Keratinocyte (primary cell): Measurements from ENCODE around the gene RPA1. TPM values are rescaled to one million over a fixed set of nuclear protein-coding genes. Genes with fewer than 3 reads are reported as not detected.
"Not testable (repeated sequence)": the region's sequence is repeated elsewhere in the genome, so short reads cannot be mapped to it uniquely, and the experiment has no call there.

Source experiments
- DNase-seq: peaks from one replicate; pipeline ENCODE4 v3.0.0-alpha.2; 2011; ENCODE audit warnings: low read depth, missing footprints, low spot score
- FAIRE-seq: peaks from 2 replicates; lab custom pipeline; 2011; peaks lifted over from hg19 to GRCh38; lab: Jason Lieb, UNC
- H2AFZ ChIP-seq: 2 replicates; pipeline ENCODE4 v1.6.0; 2012; ENCODE audit warnings: low read length, control low read depth, inconsistent platforms; ENCODE audit not compliant: control insufficient read depth
- H3K27ac ChIP-seq: 2 replicates; pipeline ENCODE4 v1.5.1; 2011; ENCODE audit warnings: low read length; ENCODE audit not compliant: control insufficient read depth, insufficient read depth
- H3K27me3 ChIP-seq: 3 replicates; pipeline ENCODE4 v1.6.0; 2011; ENCODE audit warnings: low read length; ENCODE audit not compliant: control insufficient read depth, insufficient read depth; ENCODE audit errors: extremely low read depth
- H3K36me3 ChIP-seq, 2 experiments: 2 replicates in 1 of 2; 3 replicates in 1 of 2; pipeline ENCODE4 v1.5.1; 2011; ENCODE audit warnings: low read length in 2 of 2, mild to moderate bottlenecking in 1 of 2; ENCODE audit not compliant: control insufficient read depth in 2 of 2, insufficient read depth in 2 of 2; ENCODE audit errors: extremely low read depth in 1 of 2
- H3K4me1 ChIP-seq: 3 replicates; pipeline ENCODE4 v1.5.1; 2011; ENCODE audit warnings: low read length; ENCODE audit not compliant: control insufficient read depth, insufficient read depth; ENCODE audit errors: extremely low read depth
- H3K4me2 ChIP-seq: 3 replicates; pipeline ENCODE4 v1.6.0; 2011; ENCODE audit warnings: low read depth, low read length; ENCODE audit not compliant: control insufficient read depth, insufficient read depth; ENCODE audit errors: extremely low read depth
- H3K4me3 ChIP-seq, 3 experiments: fragments of 200-600 bp in 1 of 3; sonication (generic) in 1 of 3; 2 replicates in 2 of 3; 3 replicates in 1 of 3; pipeline ENCODE4 v1.5.1; 2011 to 2016; ENCODE audit warnings: low read length in 3 of 3, mild to moderate bottlenecking in 3 of 3, control low read depth in 2 of 3, inconsistent platforms in 1 of 3, low read depth in 1 of 3, mixed read lengths in 1 of 3, mixed run types in 1 of 3, moderate library complexity in 1 of 3; ENCODE audit not compliant: control insufficient read depth in 2 of 3, insufficient read depth in 2 of 3; ENCODE audit errors: extremely low read depth in 1 of 3
- H3K79me2 ChIP-seq: 2 replicates; pipeline ENCODE4 v1.6.0; 2012; ENCODE audit warnings: low read length; ENCODE audit not compliant: control insufficient read depth, insufficient read depth
- H3K9ac ChIP-seq: 3 replicates; pipeline ENCODE4 v1.6.0; 2011; ENCODE audit warnings: low read length; ENCODE audit not compliant: control insufficient read depth, insufficient read depth; ENCODE audit errors: extremely low read depth
- H3K9me1 ChIP-seq: 3 replicates; pipeline ENCODE4 v1.6.0; 2011; ENCODE audit warnings: low read length; ENCODE audit not compliant: control insufficient read depth, insufficient read depth; ENCODE audit errors: extremely low read depth
- H3K9me3 ChIP-seq: 2 replicates; pipeline ENCODE4 v1.5.1; 2012; ENCODE audit warnings: low read depth, low read length; ENCODE audit not compliant: control insufficient read depth
- H4K20me1 ChIP-seq: 3 replicates; pipeline ENCODE4 v1.6.0; 2011; ENCODE audit warnings: low read length; ENCODE audit not compliant: control insufficient read depth, insufficient read depth; ENCODE audit errors: extremely low read depth
- EZH2 ChIP-seq: IDR thresholded peaks from one replicate; pipeline ENCODE4 v1.6.1; 2012; ENCODE audit warnings: inconsistent platforms, mild to moderate bottlenecking, low read length, moderate library complexity
- dilution Hi-C: fragments of 300-500 bp; cut with MboI; formaldehyde crosslinking; loops from one replicate; pipeline ENCODE4 v1.7.0; 2020; ENCODE audit warnings: low sequenced_read_pairs; ENCODE audit not compliant: extremely low pct_ligation_motif_present
- polyA plus RNA-seq, 5 experiments: library from polyadenylated mRNA; depleted of rRNA in 3 of 5; stranded (reverse) in 3 of 5; stranded (forward) in 1 of 5; unstranded in 1 of 5; fragments of >200 nt; gene quantifications; 1 replicate in 1 of 5; 2 replicates in 3 of 5; 3 replicates in 1 of 5; pipeline versions ENCODE4 v1.2.1 to v1.2.3, GENCODE V29; 2011 to 2012; ENCODE audit warnings: missing spikeins in 2 of 5, low read depth in 1 of 5, low replicate concordance in 1 of 5
- TF ChIP-seq, protein P1 (sequence below), 3 experiments: IDR thresholded peaks in 1 of 3; conservative IDR thresholded peaks in 1 of 3; optimal IDR thresholded peaks in 1 of 3; 2 replicates in 2 of 3; 3 replicates in 1 of 3; pipeline versions ENCODE3 to v1.5.1; 2011; ENCODE audit warnings: low read length in 3 of 3, mild to moderate bottlenecking in 3 of 3, moderate library complexity in 2 of 3, control low read depth in 1 of 3, inconsistent platforms in 1 of 3; ENCODE audit not compliant: insufficient read depth in 2 of 3; ENCODE audit errors: extremely low read depth in 1 of 3

The RPA1 gene
- polyA plus RNA-seq, 1 donor (not counting 4 experiments of a cell fraction or from before 2014, with no cell fraction given), result 74.9 TPM

DNA sequence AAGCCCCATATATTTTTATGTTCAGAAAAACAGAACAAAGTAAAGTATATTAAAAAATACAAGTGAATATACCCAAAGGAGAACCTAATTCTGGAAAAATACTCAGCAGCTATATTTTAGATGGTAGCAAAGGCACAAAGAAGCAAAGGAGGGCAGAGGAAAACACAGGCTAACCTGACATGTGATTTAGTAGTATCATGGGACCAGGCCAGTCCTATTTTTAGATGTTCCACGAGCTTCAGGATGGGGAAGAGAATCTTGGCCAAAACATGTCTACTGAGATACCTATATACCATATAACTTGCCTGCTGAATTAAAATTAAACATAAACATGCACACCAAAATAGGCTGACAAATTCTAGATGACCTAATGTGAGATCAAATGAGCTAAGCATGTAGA lies 33.0 kb upstream of the RPA1 start:
- dilution Hi-C loops, result no loop called here
- TF ChIP-seq, protein P1, sequence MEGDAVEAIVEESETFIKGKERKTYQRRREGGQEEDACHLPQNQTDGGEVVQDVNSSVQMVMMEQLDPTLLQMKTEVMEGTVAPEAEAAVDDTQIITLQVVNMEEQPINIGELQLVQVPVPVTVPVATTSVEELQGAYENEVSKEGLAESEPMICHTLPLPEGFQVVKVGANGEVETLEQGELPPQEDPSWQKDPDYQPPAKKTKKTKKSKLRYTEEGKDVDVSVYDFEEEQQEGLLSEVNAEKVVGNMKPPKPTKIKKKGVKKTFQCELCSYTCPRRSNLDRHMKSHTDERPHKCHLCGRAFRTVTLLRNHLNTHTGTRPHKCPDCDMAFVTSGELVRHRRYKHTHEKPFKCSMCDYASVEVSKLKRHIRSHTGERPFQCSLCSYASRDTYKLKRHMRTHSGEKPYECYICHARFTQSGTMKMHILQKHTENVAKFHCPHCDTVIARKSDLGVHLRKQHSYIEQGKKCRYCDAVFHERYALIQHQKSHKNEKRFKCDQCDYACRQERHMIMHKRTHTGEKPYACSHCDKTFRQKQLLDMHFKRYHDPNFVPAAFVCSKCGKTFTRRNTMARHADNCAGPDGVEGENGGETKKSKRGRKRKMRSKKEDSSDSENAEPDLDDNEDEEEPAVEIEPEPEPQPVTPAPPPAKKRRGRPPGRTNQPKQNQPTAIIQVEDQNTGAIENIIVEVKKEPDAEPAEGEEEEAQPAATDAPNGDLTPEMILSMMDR (optimal IDR thresholded peaks at IDR 0.05 in 1 of 3, IDR thresholded peaks at IDR 0.05 in 1 of 3, conservative IDR thresholded peaks at IDR 0.05 in 1 of 3; ENCODE audit: extremely low read depth in 1 of 3, insufficient read depth in 2 of 3, low read length in 3 of 3), result no peak
- no peak for TF ChIP-seq EZH2
- Histone ChIP-seq H3K9me1 (no peaks in the 10 kb centered on the region), H2AFZ (no peak overlapping the region), H4K20me1 (no peaks in the 10 kb centered on the region), H3K36me3 (peaks cover 4 to 5% of the 10 kb centered on the region in 2 experiments), H3K9me3 (no peaks in the 10 kb centered on the region), H3K27me3 (no peaks in the 10 kb centered on the region), H3K9ac (no peak overlapping the region), H3K4me1 (peaks cover 16% of the 10 kb centered on the region), H3K79me2 (peaks cover 4% of the 10 kb centered on the region), H3K4me3 (no peak overlapping the region), H3K27ac (no peak overlapping the region), H3K4me2 (no peak overlapping the region)
- DNase-seq (no peak), FAIRE-seq (no peak)

DNA sequence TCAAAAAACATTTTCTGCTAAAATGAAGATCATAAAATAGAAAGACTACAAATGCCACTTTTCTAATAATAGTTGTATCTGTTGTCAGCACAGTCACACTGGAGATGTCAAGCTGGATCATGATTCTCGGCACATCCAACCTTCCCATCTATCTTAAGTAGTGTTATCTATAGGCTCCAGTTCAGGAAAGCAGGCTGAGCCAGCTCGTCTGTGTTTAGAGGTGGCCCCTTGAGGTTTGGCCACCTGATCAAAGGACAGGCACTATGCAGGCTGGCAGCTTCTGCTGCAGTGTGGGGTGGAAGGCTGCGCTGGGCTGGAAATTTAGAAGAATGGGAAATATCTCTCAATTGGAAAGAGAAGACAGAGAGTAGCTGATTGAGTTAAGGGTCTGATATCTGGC lies 32.5 kb upstream of the RPA1 start:
- Histone ChIP-seq H2AFZ (no peak overlapping the region), H3K79me2 (peaks cover 4% of the 10 kb centered on the region), H3K36me3 (peaks cover 4 to 5% of the 10 kb centered on the region in 2 experiments), H3K27ac (no peak overlapping the region), H3K9me3 (no peaks in the 10 kb centered on the region), H3K9ac (no peak overlapping the region), H3K9me1 (no peaks in the 10 kb centered on the region), H3K27me3 (no peaks in the 10 kb centered on the region), H3K4me1 (peaks cover 14% of the 10 kb centered on the region), H4K20me1 (no peaks in the 10 kb centered on the region), H3K4me3 (no peak overlapping the region), H3K4me2 (no peak overlapping the region)
- dilution Hi-C loops, result no loop called here
- no peak for TF ChIP-seq EZH2
- TF ChIP-seq, protein P1 (optimal IDR thresholded peaks at IDR 0.05 in 1 of 3, IDR thresholded peaks at IDR 0.05 in 1 of 3, conservative IDR thresholded peaks at IDR 0.05 in 1 of 3; ENCODE audit: extremely low read depth in 1 of 3, insufficient read depth in 2 of 3, low read length in 3 of 3), result no peak
- no peak for FAIRE-seq
- DNase-seq, result no peak

DNA sequence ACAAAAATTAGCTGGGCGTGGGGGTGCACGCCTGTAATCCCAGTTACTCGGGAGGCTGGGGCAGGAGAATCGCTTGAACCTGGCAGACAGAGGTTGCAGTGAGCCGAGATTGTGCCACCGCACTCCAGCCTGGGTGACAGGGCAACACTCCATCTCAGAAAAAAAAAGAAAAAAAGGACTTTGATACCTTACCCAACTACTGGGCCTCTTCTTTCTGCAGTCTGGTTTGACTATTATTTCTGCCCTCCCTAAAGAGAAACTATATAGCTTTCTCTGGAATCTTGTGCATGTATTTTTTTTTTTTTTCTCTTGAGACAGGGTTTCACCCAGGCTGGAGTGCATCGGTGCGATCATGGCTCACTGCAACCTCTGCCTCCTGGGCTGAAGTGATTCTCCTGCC lies 32.0 kb upstream of the RPA1 start:
- not testable (repeated sequence) for H3K4me1 ChIP-seq

More for the DNA sequence above, 32.0 kb upstream of the RPA1 start:
- FAIRE-seq, H3K9me3 ChIP-seq, H3K79me2 ChIP-seq, H3K4me3 ChIP-seq, H2AFZ ChIP-seq, H3K4me2 ChIP-seq, dilution Hi-C loops, H3K36me3 ChIP-seq, H4K20me1 ChIP-seq, H3K9ac ChIP-seq, H3K27ac ChIP-seq, H3K27me3 ChIP-seq, DNase-seq, H3K9me1 ChIP-seq: not testable (repeated sequence)
